GM06990 (cell line): ENCODE results near the gene GABRR3.

ENCODE experiments used
- DNase-seq: peaks from one replicate; pipeline ENCODE4 v3.0.0-alpha.2; 2011; ENCODE audit not compliant: insufficient read length; ENCODE audit errors: extremely low read depth
- H3K27me3 ChIP-seq: replicated peaks from 2 replicates; pipeline ENCODE4 v1.6.0; 2011; ENCODE audit warnings: low read length; ENCODE audit not compliant: control insufficient read depth, insufficient read depth
- H3K36me3 ChIP-seq: 2 replicates; pipeline ENCODE4 v1.5.1; 2011; ENCODE audit warnings: low read length; ENCODE audit not compliant: control insufficient read depth, insufficient read depth
- H3K4me3 ChIP-seq: replicated peaks from 2 replicates; pipeline ENCODE4 v1.5.1; 2011; ENCODE audit warnings: low read depth, mild to moderate bottlenecking, control low read depth, low read length
- CTCF ChIP-seq: IDR thresholded peaks from 2 replicates; pipeline ENCODE4 v1.5.1; 2011; ENCODE audit warnings: low read length, control low read depth, mild to moderate bottlenecking, inconsistent platforms; ENCODE audit not compliant: insufficient read depth, poor library complexity, severe bottlenecking

The GABRR3 gene

GRCh38 chr3:98038286-98038685 lies 3.2 kb upstream of the GABRR3 start:
- H3K36me3 ChIP-seq, result no peaks in the 10 kb centered on the region
- DNase-seq, result no peak
- H3K27me3 ChIP-seq, result no peaks in the 10 kb centered on the region
- H3K4me3 ChIP-seq, result no peak overlapping the region
- TF ChIP-seq CTCF, result no peak

DNA sequence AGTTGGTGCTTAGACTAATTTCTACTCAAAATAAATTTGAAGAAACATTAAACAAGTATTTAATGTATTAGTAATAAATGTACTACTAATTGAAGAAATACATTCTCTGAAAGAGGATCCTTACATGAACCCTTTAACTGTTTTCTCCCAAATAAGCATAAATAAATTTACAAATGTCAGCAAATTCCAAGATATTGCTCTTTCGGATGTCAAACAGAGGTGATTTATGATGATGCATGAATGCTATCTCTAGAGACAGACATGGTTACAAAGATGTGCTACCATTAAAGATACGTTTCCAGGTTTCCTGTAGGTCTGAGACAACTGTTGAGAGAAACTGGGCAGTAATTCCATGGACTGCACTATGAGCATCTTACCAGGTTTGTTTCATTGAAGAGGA lies 629 bp downstream of the GABRR3 start:
- TF ChIP-seq CTCF, result no peak
- no peak for DNase-seq
- no peak overlapping the region for H3K4me3 ChIP-seq
- no peaks in the 10 kb centered on the region for H3K36me3 ChIP-seq
- H3K27me3 ChIP-seq, result no peaks in the 10 kb centered on the region

GRCh38 chr3:98034036-98034435 lies 1.1 kb downstream of the GABRR3 start:
- no peak for DNase-seq
- H3K4me3 ChIP-seq, result no peak overlapping the region
- no peak for TF ChIP-seq CTCF
- no peaks in the 10 kb centered on the region for H3K36me3 ChIP-seq
- H3K27me3 ChIP-seq, result no peaks in the 10 kb centered on the region

- Histone ChIP-seq H3K36me3 (no peaks in the 10 kb centered on the region), H3K27me3 (no peaks in the 10 kb centered on the region), H3K4me3 (no peak overlapping the region)
- DNase-seq, result no peak
- no peak for TF ChIP-seq CTCF
These were observed 2.2 kb downstream of the GABRR3 start for GRCh38 chr3:98032904-98033303.

DNA sequence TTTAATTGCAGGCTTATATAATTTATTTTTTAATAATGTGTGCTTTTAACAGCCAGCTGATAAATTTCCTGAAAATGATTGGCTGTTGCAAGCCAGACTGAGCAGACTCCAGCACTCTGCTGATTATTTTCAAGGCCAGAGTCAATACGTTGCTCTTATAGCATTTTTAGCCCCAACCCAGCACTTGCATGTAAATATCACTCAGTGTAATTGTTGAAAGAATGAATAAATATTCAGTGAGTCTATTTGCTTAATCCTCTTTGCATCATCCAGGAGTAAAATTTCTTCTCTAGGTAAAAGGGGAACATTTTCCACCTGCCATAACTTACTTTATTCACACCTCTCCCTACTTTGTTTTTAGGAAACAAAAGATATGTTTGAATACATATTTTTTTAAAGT lies 2.9 kb downstream of the GABRR3 start:
- Histone ChIP-seq H3K4me3 (no peak overlapping the region), H3K27me3 (no peaks in the 10 kb centered on the region), H3K36me3 (no peaks in the 10 kb centered on the region)
- TF ChIP-seq CTCF, result no peak
- no peak for DNase-seq

DNA sequence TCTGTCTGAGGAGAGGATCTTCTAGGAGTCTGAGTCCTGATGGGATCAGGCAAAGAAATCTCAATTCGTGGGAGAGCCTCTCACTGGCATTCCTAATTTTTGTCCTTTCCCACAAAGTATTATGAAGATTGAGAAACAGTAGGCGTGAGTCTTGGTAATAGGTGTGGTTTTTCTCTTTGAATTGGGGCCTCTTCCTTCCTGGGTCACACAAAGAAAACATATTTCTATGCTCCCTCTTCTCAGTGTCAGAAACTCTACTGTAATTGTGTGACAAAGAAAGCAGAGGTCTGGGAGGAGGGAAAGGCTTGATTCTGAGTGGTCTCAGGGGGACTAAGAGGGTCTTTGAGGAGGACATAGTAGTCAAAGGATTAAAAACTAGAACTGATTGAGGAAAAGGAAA lies 6.0 kb downstream of the GABRR3 start:
- TF ChIP-seq CTCF, result no peak
- no peak overlapping the region for H3K4me3 ChIP-seq
- no peak for DNase-seq

More for the DNA sequence above, 6.0 kb downstream of the GABRR3 start:
- Histone ChIP-seq H3K27me3 (no peaks in the 10 kb centered on the region), H3K36me3 (no peaks in the 10 kb centered on the region)
